Naive B cell (primary cell): ENCODE results near the gene PDZD11. TPM values are rescaled to one million over a fixed set of nuclear protein-coding genes. Genes with fewer than 3 reads are reported as not detected.
A peak's percentile ranks its signal among the peaks of the same experiment; 100 is the strongest.
"Not testable (repeated sequence)": the region's sequence is repeated elsewhere in the genome, so short reads cannot be mapped to it uniquely, and the experiment has no call there.

Experiments
- ATAC-seq, 2 donors: fragments of 150-1000 bp; cut with Tn5 transposase; 2 replicates each; pipeline ENCODE4 v1.10.0; 2021; ENCODE audit warnings: low read depth in 2 of 2, mild to moderate bottlenecking in 2 of 2, moderate library complexity in 2 of 2
- DNase-seq: peaks from one replicate; pipeline ENCODE4 v3.0.0; 2022
- H3K27ac Mint-ChIP-seq, 6 donors: one replicate each; pipeline ENCODE4 v1.8.0; 2020 to 2022; ENCODE audit warnings: mild to moderate bottlenecking in 6 of 6, mixed read lengths in 6 of 6, moderate library complexity in 5 of 6, inconsistent platforms in 2 of 6
- H3K27me3 Mint-ChIP-seq, 3 donors: one replicate each; pipeline ENCODE4 v1.8.0; 2021 to 2022; ENCODE audit warnings: mixed read lengths in 3 of 3, mild to moderate bottlenecking in 1 of 3
- H3K36me3 Mint-ChIP-seq, 2 donors: one replicate each; pipeline ENCODE4 v1.8.0; 2020 to 2022; ENCODE audit warnings: mixed read lengths in 2 of 2, inconsistent platforms in 1 of 2, mild to moderate bottlenecking in 1 of 2
- H3K4me1 Mint-ChIP-seq, 3 donors: one replicate each; pipeline ENCODE4 v1.8.0; 2020 to 2022; ENCODE audit warnings: mixed read lengths in 3 of 3, inconsistent platforms in 1 of 3, mild to moderate bottlenecking in 1 of 3, moderate library complexity in 1 of 3
- H3K4me3 Mint-ChIP-seq, 8 donors: one replicate each; pipeline ENCODE4 v1.8.0; 2020 to 2022; ENCODE audit warnings: mild to moderate bottlenecking in 8 of 8, mixed read lengths in 8 of 8, moderate library complexity in 8 of 8, inconsistent platforms in 2 of 8
- H3K9me3 Mint-ChIP-seq, 7 donors: one replicate each; pipeline ENCODE4 v1.8.0; 2020 to 2022; ENCODE audit warnings: mixed read lengths in 7 of 7, mild to moderate bottlenecking in 5 of 7, inconsistent platforms in 2 of 7, moderate library complexity in 1 of 7
- polyA plus RNA-seq, 6 donors: library from polyadenylated mRNA; unstranded; fragments of 300-500 nt; fragmentation: Illumina TruSeq; gene quantifications; one replicate each; pipeline ENCODE4 v1.2.3, GENCODE V29; 2021; ENCODE audit warnings: low read depth in 6 of 6

Gene PDZD11
- polyA plus RNA-seq, 6 donors from 2014 or later = 12.8 to 26.1 (median 17.6) TPM

DNA sequence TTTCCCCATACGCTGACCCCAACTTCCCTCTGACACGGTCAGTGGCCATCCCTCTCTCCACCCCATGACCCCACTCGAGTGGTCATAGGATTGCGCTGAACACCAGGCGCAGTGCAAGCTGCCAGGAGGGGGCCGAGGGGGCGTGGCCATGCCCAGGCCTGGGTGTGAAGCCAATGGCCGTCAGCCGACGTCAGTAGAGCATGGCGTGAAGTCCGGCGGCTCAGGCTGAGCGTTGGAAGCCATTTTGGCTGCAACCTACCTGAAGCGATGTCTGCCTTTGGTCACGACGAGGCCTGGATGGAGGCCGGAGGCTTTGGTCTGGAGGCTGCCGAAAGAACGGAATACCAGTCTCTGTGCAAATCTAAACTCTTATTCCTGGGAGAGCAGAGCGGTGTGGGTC, 7.8 kb downstream of the PDZD11 start, which contains the start of gene RAB41:
Gene RAB41, plus strand, starts transcription at position 222 of the 400 bp plus-strand sequence. Its CDS starts 46 bp downstream, at position 268.
- Mint-ChIP-seq H3K27me3 (no peaks in the 10 kb centered on the region), H3K4me3 (no peak within 1 kb of the TSS), H3K27ac (no peak within 1 kb of the TSS), H3K9me3 (peaks cover 0 to 3% (median 0%) of the 10 kb centered on the region in 7 donors), H3K36me3 (peaks cover 0 to 9% of the 10 kb centered on the region in 2 donors), H3K4me1 (no peaks in the 10 kb centered on the region)
- no peak for DNase-seq
- ATAC-seq = no peak

DNA sequence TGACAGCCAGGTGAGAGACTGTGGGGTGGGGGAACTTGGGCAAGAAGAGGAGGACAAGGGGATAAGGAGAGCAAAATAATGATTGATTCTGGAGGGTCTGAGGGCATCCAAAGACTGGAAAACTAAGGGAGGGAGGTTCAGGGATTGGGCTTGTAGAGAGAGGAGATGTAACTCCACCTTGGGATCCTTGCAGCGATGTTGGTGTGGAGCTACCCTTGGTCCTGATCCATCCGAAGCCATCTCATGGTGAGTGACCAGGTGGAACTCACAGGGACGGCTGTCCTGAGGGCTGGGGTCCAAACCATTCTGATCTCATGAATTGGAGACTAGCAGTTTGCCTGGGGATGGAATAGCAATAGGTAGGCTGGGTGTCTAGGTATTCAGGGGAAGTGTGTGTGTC, 9.2 kb downstream of the PDZD11 start:
- no peaks in the 10 kb centered on the region for H3K27me3 Mint-ChIP-seq
- H3K36me3 Mint-ChIP-seq = no peaks in the 10 kb centered on the region
- peaks cover 0 to 3% (median 0%) of the 10 kb centered on the region in 7 donors for H3K9me3 Mint-ChIP-seq
- H3K4me3 Mint-ChIP-seq = no peak overlapping the region
- H3K4me1 Mint-ChIP-seq = no peaks in the 10 kb centered on the region
- DNase-seq (no peak), ATAC-seq (no peak)
- H3K27ac Mint-ChIP-seq = no peak overlapping the region

DNA sequence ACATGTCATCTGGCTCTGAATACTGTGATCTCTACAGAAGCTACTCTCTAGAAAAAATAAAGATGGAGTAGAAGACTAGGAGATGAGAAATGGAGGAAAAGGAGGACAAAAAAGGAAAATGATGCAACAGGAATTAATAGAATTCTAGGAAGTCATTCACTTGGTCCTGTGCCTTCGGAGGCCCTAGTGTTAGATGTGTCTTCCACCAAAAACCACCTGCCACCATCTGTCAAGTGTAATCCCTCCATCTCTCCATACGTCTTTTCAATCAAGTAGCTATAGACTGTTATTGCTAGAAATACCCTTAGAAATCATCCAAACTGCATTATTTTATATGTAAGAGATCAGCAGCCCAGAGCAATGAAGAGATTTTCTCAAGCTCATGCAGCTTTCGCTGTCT, 10.6 kb downstream of the PDZD11 start:
- Mint-ChIP-seq H3K36me3 (no peaks in the 10 kb centered on the region), H3K27me3 (no peaks in the 10 kb centered on the region), H3K4me1 (no peaks in the 10 kb centered on the region), H3K27ac (no peak overlapping the region), H3K9me3 (peaks cover 0 to 3% (median 0%) of the 10 kb centered on the region in 7 donors), H3K4me3 (no peak overlapping the region)
- ATAC-seq = no peak
- no peak for DNase-seq

DNA sequence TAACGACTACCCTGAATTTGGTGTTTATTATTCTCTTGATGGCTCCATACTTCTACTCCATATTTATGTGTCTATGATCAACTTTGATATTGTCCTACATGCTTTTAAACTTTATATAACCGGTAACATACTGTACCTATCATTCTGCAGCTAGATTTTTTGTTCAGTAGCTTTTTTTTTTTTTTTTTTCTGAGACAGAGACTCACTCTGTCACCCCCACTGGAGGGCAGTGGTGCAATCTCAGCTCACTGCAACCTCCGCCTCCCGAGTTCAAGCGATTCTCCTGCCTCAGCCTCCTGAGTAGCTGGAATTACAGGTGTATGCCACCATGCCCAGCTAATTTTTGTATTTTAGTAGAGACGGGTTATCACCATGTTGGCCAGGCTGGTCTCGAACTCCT, 15.7 kb downstream of the PDZD11 start:
- not testable (repeated sequence) for ATAC-seq

DNA sequence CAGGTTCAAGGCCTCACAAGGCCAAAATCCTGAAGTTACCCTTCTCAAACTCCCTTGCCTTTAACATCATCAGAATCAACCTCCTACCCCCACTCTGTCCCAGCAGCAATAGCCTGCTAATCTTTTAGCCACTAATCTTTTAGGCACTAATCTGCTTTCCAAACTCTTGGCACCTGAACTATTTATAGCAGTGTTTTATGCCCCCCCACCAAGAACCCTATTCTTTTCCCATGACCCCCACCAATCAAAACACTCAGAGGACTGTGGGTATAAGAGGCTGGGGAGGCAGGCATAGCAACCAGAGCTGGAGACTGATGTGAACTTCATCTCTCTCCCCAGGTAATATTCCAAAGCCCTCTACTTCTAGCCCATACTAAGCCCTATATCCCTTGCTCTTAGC, 21.7 kb downstream of the PDZD11 start, which contains the start of gene ARR3:
Gene ARR3, plus strand, starts transcription at position 301 of the 400 bp plus-strand sequence. CDS start 1,052 bp downstream, outside the sequence.
- Mint-ChIP-seq H3K27me3 (peaks cover 0 to 21% (median 0%) of the 10 kb centered on the region in 3 donors), H3K4me1 (no peaks in the 10 kb centered on the region), H3K4me3 (no peak within 1 kb of the TSS), H3K9me3 (no peaks in the 10 kb centered on the region), H3K27ac (peak within 1 kb of the TSS in 1 of 6 donors; percentile 56), H3K36me3 (no peaks in the 10 kb centered on the region)
- ATAC-seq = no peak
- DNase-seq = no peak

More for the DNA sequence above, 15.7 kb downstream of the PDZD11 start:
- not testable (repeated sequence) for H3K36me3 Mint-ChIP-seq, H3K4me3 Mint-ChIP-seq, DNase-seq, H3K27me3 Mint-ChIP-seq, H3K9me3 Mint-ChIP-seq, H3K27ac Mint-ChIP-seq, H3K4me1 Mint-ChIP-seq

DNA sequence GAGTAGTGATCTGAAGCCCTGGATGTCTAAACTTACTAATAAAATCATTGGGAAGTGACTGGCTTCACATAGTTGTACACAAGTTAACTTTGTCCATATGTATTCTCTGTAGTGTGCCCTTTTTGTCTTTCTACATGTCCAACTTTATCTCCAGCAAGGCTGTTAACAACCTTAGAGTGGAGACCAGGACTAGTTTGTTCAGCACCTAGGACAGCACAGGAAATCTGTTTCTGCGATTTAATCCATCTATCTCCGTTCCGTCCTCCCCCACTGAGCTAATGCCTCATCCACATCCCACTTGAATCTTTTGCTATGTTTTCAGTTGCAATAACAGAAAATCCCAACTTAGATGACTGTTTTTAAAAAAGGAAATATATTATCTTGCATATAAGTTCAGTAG, 24.9 kb downstream of the PDZD11 start:
- H3K4me1 Mint-ChIP-seq = no peaks in the 10 kb centered on the region
- H3K27me3 Mint-ChIP-seq = peaks cover 0 to 21% (median 0%) of the 10 kb centered on the region in 3 donors
- H3K27ac Mint-ChIP-seq = no peak overlapping the region
- ATAC-seq (no peak), DNase-seq (no peak)
- H3K9me3 Mint-ChIP-seq = peaks cover 0 to 2% (median 0%) of the 10 kb centered on the region in 7 donors
- H3K4me3 Mint-ChIP-seq = no peak overlapping the region
- H3K36me3 Mint-ChIP-seq = no peaks in the 10 kb centered on the region

DNA sequence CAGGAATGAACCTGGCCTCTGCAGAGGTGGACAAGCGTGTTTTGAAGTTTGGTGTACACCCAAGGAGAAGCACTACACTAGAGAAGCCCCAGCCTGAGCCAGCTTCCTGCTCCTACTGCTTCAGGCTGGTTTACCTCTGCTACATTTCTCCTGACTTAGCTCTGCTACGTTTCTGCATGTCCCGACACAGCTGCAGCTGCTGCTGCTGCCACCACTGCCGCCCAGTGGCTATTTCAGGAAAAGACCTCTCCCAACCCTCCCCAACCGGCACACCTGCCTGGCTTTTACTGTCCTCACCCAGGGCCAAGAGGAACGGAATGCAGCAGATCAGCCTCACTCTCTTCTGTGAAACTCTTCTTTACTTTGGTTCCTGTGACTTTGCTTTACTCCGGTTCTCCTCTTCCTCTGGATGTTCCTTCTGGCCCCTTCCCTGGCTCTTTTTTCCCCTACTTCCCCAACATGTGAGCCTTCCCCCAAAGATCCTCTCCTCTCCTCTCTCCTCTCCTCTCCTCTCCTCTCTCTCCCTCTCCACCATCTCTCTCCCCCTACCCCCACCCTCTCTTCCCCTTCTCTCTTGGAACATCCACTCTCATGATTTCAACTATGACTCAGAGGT, 26.7 kb downstream of the PDZD11 start:
- peaks cover 0 to 21% (median 0%) of the 10 kb centered on the region in 3 donors for H3K27me3 Mint-ChIP-seq
- H3K27ac Mint-ChIP-seq = no peak overlapping the region
- no peaks in the 10 kb centered on the region for H3K4me1 Mint-ChIP-seq
- ATAC-seq (no peak), DNase-seq (no peak)
- H3K4me3 Mint-ChIP-seq = no peak overlapping the region
- H3K9me3 Mint-ChIP-seq = peaks cover 0 to 2% (median 0%) of the 10 kb centered on the region in 7 donors
- no peaks in the 10 kb centered on the region for H3K36me3 Mint-ChIP-seq

DNA sequence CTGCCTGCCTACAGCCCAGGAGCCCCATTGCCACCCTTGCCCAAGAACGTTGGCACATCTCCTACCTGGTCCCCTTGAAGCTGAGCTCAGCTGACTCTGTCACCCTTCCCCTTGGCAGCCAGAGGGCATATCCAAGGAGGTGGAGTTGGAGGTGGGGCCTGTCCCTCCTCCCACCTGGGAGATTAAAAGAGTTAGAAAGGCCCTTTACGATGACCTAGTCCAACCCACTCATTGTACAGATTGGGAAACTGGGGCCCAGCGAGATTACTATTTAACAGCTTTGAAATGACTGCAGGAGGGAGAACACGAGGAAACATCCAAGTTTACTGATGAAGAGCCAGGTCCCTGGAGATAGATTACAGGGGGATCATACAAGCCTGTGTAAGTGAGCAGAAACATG, 29.6 kb downstream of the PDZD11 start, which contains the start of gene P2RY4:
Gene P2RY4, minus strand, starts transcription at position 101 of the 400 bp plus-strand sequence. CDS start 580 bp downstream, outside the sequence.
- Mint-ChIP-seq H3K4me3 (no peak within 1 kb of the TSS), H3K27ac (no peak within 1 kb of the TSS), H3K4me1 (no peaks in the 10 kb centered on the region), H3K27me3 (peaks cover 0 to 14% (median 0%) of the 10 kb centered on the region in 3 donors), H3K36me3 (no peaks in the 10 kb centered on the region), H3K9me3 (peaks cover 0 to 2% (median 0%) of the 10 kb centered on the region in 7 donors)
- ATAC-seq = no peak
- DNase-seq = no peak

DNA sequence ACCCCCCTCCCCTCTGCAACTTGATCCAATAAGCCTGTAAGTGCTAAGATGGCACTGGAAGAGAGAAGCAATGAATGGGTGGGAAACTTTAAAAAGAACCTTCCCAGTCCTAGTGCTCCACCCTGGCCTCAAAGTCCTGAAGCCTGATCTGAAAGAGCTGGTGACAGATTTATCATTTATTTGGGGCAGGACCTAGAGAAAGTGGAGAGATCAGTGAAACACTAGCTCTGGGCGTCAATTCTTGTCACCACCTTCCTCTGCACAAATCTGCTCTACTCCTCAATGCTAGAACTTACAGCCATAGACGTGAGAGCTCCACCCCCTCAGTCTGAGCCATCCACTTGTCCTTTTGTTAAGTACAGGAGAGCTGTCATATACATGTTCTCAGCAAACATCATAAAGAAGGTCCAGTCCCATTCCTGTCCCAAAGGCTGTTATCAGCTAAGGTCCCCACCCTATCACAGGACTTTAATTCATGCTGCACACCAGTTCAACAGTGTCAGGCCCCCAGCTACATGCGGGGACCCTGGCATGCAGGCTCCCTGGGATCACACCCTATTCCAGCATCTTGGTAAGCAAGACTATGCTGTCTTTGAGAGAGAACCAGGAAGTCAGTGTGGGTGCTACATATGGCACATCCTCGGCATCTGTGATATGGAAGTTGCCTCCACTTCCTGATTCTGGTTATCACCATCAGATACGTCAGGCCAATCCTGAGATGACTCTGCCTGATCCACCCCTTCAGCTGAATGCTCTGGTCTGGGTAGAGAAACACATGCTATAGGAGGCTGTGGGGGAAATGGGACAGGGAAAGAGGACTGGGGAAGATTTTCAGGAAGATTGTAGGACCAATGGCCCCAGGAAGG, 32.1 kb downstream of the PDZD11 start:
- Mint-ChIP-seq H3K27me3 (no peaks in the 10 kb centered on the region), H3K4me3 (no peak overlapping the region), H3K4me1 (no peaks in the 10 kb centered on the region), H3K9me3 (peaks cover 0 to 2% (median 0%) of the 10 kb centered on the region in 7 donors), H3K27ac (peak overlapping the region in 1 of 6 donors; percentile 45), H3K36me3 (peaks cover 0 to 4% of the 10 kb centered on the region in 2 donors)
- no peak for ATAC-seq
- no peak for DNase-seq

DNA sequence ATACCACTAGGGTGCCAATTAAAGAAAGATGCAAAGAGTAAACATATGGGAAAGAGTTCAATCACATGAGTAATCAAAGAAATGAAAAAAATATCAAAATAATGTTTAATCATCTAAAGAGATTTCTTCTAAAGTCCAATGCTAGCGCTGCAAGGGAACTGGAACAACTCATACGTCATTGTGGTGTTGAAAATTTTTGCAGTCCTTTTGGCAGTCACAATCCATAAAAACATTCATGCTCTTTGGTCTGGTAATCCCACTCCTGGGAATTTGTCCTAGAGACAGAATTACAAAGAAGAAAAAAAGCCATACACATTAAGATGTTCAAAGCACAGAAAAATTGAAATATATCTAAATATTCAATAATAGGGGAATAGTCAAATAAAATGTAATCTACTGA, 34.3 kb downstream of the PDZD11 start:
- Mint-ChIP-seq H3K4me1 (no peaks in the 10 kb centered on the region), H3K27me3 (no peaks in the 10 kb centered on the region), H3K36me3 (peaks cover 0 to 4% of the 10 kb centered on the region in 2 donors), H3K4me3 (no peak overlapping the region), H3K27ac (no peak overlapping the region), H3K9me3 (no peaks in the 10 kb centered on the region)
- no peak for ATAC-seq
- no peak for DNase-seq

DNA sequence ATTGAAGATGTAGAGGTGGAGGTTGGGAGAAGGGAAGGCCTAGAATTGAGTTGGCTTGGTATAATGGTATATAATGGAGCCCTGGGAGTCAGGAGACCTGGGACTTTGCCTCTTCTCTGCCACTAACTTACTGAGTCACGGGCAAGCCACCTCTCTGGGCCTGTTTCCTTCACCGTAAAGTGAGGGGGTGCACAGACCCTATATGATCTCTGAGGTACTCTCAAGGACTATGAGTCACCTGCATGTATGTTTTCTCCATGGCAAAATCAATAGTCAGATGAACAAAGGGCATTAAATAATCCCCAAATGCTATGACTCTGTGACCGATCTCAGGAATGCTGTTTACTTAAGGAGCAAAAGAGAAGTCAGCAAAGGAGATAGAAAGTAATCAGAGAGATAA, 34.8 kb downstream of the PDZD11 start:
- no peak for ATAC-seq
- no peaks in the 10 kb centered on the region for H3K9me3 Mint-ChIP-seq
- H3K27me3 Mint-ChIP-seq = no peaks in the 10 kb centered on the region

DNA sequence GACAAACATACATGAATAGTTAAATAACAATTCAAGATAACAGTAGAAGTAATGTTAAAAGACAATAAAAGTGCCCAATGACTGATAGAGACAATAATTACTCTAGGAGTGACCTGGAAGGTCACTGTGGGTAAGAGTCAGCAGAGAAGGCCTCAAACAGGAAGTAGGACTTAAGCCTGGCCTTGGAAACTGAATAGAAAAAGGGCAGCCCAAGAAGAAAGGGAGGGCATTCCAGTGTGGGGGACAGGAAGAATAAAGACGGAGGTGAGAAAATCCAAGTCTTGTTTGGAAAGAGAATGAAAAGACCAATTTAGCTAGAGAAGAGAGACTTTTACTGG, 35.7 kb downstream of the PDZD11 start:
- no peak overlapping the region for H3K27ac Mint-ChIP-seq
- no peak overlapping the region for H3K4me3 Mint-ChIP-seq
- no peaks in the 10 kb centered on the region for H3K4me1 Mint-ChIP-seq
- H3K27me3 Mint-ChIP-seq = no peaks in the 10 kb centered on the region
- H3K36me3 Mint-ChIP-seq = peaks cover 0 to 4% of the 10 kb centered on the region in 2 donors
- no peaks in the 10 kb centered on the region for H3K9me3 Mint-ChIP-seq
- DNase-seq = no peak
- no peak for ATAC-seq

More for the DNA sequence above, 34.8 kb downstream of the PDZD11 start:
- no peak overlapping the region for H3K27ac Mint-ChIP-seq
- DNase-seq = no peak
- H3K4me3 Mint-ChIP-seq = no peak overlapping the region
- H3K4me1 Mint-ChIP-seq = no peaks in the 10 kb centered on the region
- H3K36me3 Mint-ChIP-seq = peaks cover 0 to 4% of the 10 kb centered on the region in 2 donors

DNA sequence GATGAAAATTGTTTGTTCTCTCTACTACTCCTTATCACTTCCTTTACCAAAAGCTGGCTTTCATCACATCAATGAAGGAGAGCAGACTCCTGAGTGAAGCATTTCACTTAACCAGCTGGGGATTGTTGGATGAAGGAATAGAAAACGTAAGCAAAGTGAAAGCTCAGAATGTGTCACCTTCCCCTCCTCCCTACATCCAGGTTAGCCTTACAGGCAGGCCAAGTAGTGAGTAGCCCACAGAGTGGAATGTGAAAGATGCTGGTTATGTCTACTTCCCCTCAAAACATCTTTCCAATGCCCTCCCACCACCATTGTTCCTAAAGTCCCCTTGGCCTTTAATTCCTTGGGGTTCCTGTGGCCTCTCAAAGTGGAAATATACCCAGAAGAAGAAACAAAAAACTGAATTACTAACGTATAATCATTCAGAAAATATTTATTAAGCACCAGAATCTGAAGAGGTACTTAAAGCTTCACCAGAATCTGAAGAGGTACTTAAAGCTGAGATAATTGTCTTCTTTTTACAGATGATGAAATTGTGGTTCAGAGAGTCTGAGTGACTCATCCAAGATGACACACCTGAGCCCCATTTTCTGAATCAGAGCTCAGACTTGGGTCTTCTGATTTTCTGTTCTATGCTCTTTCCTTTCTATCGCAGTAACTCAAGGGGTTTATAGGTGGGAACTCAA, 36.2 kb downstream of the PDZD11 start:
- Mint-ChIP-seq H3K27ac (no peak overlapping the region), H3K4me3 (no peak overlapping the region), H3K36me3 (peaks cover 0 to 4% of the 10 kb centered on the region in 2 donors), H3K9me3 (no peaks in the 10 kb centered on the region), H3K4me1 (no peaks in the 10 kb centered on the region), H3K27me3 (no peaks in the 10 kb centered on the region)
- ATAC-seq (no peak), DNase-seq (no peak)
